Hepatocyte (in vitro differentiated cells): ENCODE measurements around the gene PTPRN2.

Experiments
- CTCF ChIP-seq: fragments of 200-600 bp; sonication (generic); IDR thresholded peaks from 2 replicates; pipeline ENCODE4 v1.5.1; 2016; ENCODE audit warnings: antibody characterized with exemption, mild to moderate bottlenecking; ENCODE audit not compliant: poor library complexity
- EZH2 ChIP-seq: fragments of 200-600 bp; sonication (generic); IDR thresholded peaks from 2 replicates; pipeline ENCODE4 v1.6.1; 2016; ENCODE audit warnings: antibody characterized with exemption, mild to moderate bottlenecking, borderline replicate concordance

GRCh38 chr7:158126661-158127060 lies 461.0 kb downstream of the PTPRN2 start:
- TF ChIP-seq EZH2 (no peak), CTCF (no peak)
